A673 (cell line): ENCODE results near the gene ZNF567. TPM values are rescaled to one million over a fixed set of nuclear protein-coding genes. Genes with fewer than 3 reads are reported as not detected.

Source experiments
- Bru-seq: library from RNA; stranded (reverse); fragments of 400-500 nt; gene quantifications from one replicate; lab custom pipeline; 2021; lab: Mats Ljungman, UMichigan
- BruChase-seq, 2 experiments: library from RNA; stranded (reverse); fragments of 400-500 nt; gene quantifications; one replicate each; lab custom pipeline; 2021; lab: Mats Ljungman, UMichigan
- BruUV-seq: library from RNA; stranded (reverse); fragments of 400-500 nt; replicated peaks from 2 replicates; lab custom pipeline; 2021; lab: Mats Ljungman, UMichigan
- CTCF ChIA-PET: fragments of 300-600 bp; sonication (Branson Sonifier 250); formaldehyde crosslinking; loops from one replicate; lab custom pipeline; 2022; ENCODE audit warnings: antibody characterized with exemption; lab: Charles Lee
- POLR2A ChIA-PET: fragments of 300-600 bp; sonication (Branson Sonifier 250); formaldehyde crosslinking; loops from one replicate; lab custom pipeline; 2022; ENCODE audit warnings: antibody characterized with exemption; ENCODE audit not compliant: low non-redundant PET; lab: Charles Lee
- DNase-seq: peaks from one replicate; pipeline ENCODE4 v3.0.0-alpha.2; 2015; ENCODE audit warnings: low spot score
- H3K27ac ChIP-seq: fragments of 200-600 bp; sonication (generic); 2 replicates; pipeline ENCODE4 v1.5.1; 2016; ENCODE audit warnings: mixed run types, low read depth, mild to moderate bottlenecking, mixed read lengths, antibody characterized with exemption, low read length; ENCODE audit not compliant: poor library complexity, severe bottlenecking
- H3K27me3 ChIP-seq: fragments of 200-600 bp; sonication (generic); replicated peaks from 2 replicates; pipeline ENCODE4 v1.6.1; 2017; ENCODE audit warnings: mixed run types, low read depth, mild to moderate bottlenecking, mixed read lengths, antibody characterized with exemption, low read length; ENCODE audit not compliant: insufficient read depth, poor library complexity
- H3K36me3 ChIP-seq: fragments of 200-600 bp; sonication (generic); 2 replicates; pipeline ENCODE4 v1.6.1; 2016; ENCODE audit warnings: mixed run types, mild to moderate bottlenecking, mixed read lengths, antibody characterized with exemption, low read length; ENCODE audit not compliant: insufficient read depth, poor library complexity, severe bottlenecking
- H3K4me1 ChIP-seq: fragments of 200-600 bp; sonication (generic); 2 replicates; pipeline ENCODE4 v1.6.1; 2017; ENCODE audit warnings: mixed run types, mild to moderate bottlenecking, mixed read lengths, antibody characterized with exemption, low read length; ENCODE audit not compliant: insufficient read depth, poor library complexity, severe bottlenecking
- H3K4me3 ChIP-seq: fragments of 200-600 bp; sonication (generic); 2 replicates; pipeline ENCODE4 v1.5.1; 2016; ENCODE audit warnings: low read depth, mixed run types, mild to moderate bottlenecking, mixed read lengths, low read length; ENCODE audit not compliant: poor library complexity, severe bottlenecking
- H3K9me3 ChIP-seq: fragments of 200-600 bp; sonication (generic); 2 replicates; pipeline ENCODE4 v1.6.1; 2016; ENCODE audit warnings: mixed run types, low read depth, mild to moderate bottlenecking, mixed read lengths, antibody characterized with exemption, low read length; ENCODE audit not compliant: poor library complexity, severe bottlenecking
- CTCF ChIP-seq: fragments of 300-800, 200-600 bp; sonication (generic); conservative IDR thresholded peaks from 2 replicates; pipeline ENCODE4 v1.5.1; 2017; ENCODE audit warnings: low read depth, mild to moderate bottlenecking, antibody characterized with exemption, low read length, moderate library complexity, mixed read lengths
- EZH2 ChIP-seq: fragments of 200-600 bp; sonication (generic); IDR thresholded peaks from 2 replicates; pipeline ENCODE4 v1.6.1; 2017; ENCODE audit warnings: borderline replicate concordance, low read depth, mild to moderate bottlenecking, mixed read lengths, antibody characterized with exemption, low read length; ENCODE audit not compliant: poor library complexity, severe bottlenecking
- intact Hi-C: fragments of 100-400 bp; cut with micrococcal nuclease; formaldehyde crosslinking; loops from one replicate; pipeline ENCODE4 v1.10.0; 2022; ENCODE audit not compliant: unreplicated experiment
- long read RNA-seq: library from polyadenylated mRNA; stranded (forward); transcript quantifications from one replicate; pipeline ENCODE4 v2.0.0, GENCODE V29; 2022
- total RNA-seq: library from RNA; stranded (reverse); gene quantifications from 2 replicates; pipeline ENCODE4 v1.2.3, GENCODE V29; 2021

Gene ZNF567
- 9.6 and 9.9 TPM in 2 replicates for total RNA-seq
- Bru-seq, nascent RNA, result percentile 80 among the genes with signal in this experiment
- percentile 66 among the genes with signal in this experiment for BruChase-seq, experiment 1, labeled RNA remaining after a 2-hour chase
- percentile 68 among the genes with signal in this experiment for BruChase-seq, experiment 2, labeled RNA remaining after a 6-hour chase
- long read RNA-seq, partial matches to known transcripts, result 4 of 13 reads
- long read RNA-seq, other reads (novel, unspliced or antisense), result 7 of 13 reads

GRCh38 chr19:36687214-36688056 lies at the start of gene ZNF567:
Gene ZNF567 (plus strand): TSS chr19:36687612. CDS start chr19:36694868, 7,256 bp downstream.
- peak; percentile 98 for DNase-seq
- intact Hi-C loops, result no loop called here

GRCh38 chr19:36638862-36639510 lies 48.4 kb upstream of the ZNF567 start:
- intact Hi-C loops, result no loop called here
- H3K4me3 ChIP-seq, result no peak overlapping the region
- H3K27ac ChIP-seq, result no peak overlapping the region
- DNase-seq, result no peak
- peaks cover 5% of the 10 kb centered on the region for H3K36me3 ChIP-seq
- no peak for TF ChIP-seq EZH2
- no peak for TF ChIP-seq CTCF
- peaks cover 87% of the 10 kb centered on the region for H3K9me3 ChIP-seq
- H3K4me1 ChIP-seq, result no peaks in the 10 kb centered on the region
- no TSS peak for BruUV-seq
- CTCF ChIA-PET, result no interaction called here
- H3K27me3 ChIP-seq, result no peaks in the 10 kb centered on the region
- POLR2A ChIA-PET, result no interaction called here

More at GRCh38 chr19:36687214-36688056, at the start of gene ZNF567:
- Histone ChIP-seq H3K4me1 (peaks cover 3% of the 10 kb centered on the region), H3K27me3 (no peaks in the 10 kb centered on the region), H3K36me3 (peaks cover 33% of the 10 kb centered on the region), H3K9me3 (peaks cover 37% of the 10 kb centered on the region), H3K27ac (peak within 1 kb of the TSS; percentile 76), H3K4me3 (peak within 1 kb of the TSS; percentile 89)
- CTCF ChIA-PET, result no interaction called here
- POLR2A ChIA-PET, result no interaction called here
- TF ChIP-seq CTCF (no peak), EZH2 (no peak)
- BruUV-seq, result no TSS peak

- POLR2A ChIA-PET, result no interaction called here
- intact Hi-C loops, result no loop called here
- H3K27ac ChIP-seq, result no peak overlapping the region
- peaks cover 12% of the 10 kb centered on the region for H3K36me3 ChIP-seq
- no TSS peak for BruUV-seq
- no peak for TF ChIP-seq EZH2
- no peaks in the 10 kb centered on the region for H3K27me3 ChIP-seq
- peaks cover 50% of the 10 kb centered on the region for H3K9me3 ChIP-seq
- no peak for DNase-seq
- CTCF ChIA-PET, result no interaction called here
- H3K4me1 ChIP-seq, result no peaks in the 10 kb centered on the region
- no peak overlapping the region for H3K4me3 ChIP-seq
These were observed 40.7 kb upstream of the ZNF567 start for GRCh38 chr19:36646746-36647145.
